ENCODE measurements around the gene NBPF1. TPM values are rescaled to one million over a fixed set of nuclear protein-coding genes. Genes with fewer than 3 reads are reported as not detected.
"Not testable (repeated sequence)": the region's sequence is repeated elsewhere in the genome, so short reads cannot be mapped to it uniquely, and the experiment has no call there.

The NBPF1 gene
- polyA plus RNA-seq, 1 experiment = 28.3 TPM

GRCh38 chr1:16609761-16610160 is 3.6 kb downstream of the NBPF1 start:
- H3K4me3 ChIP-seq (ENCODE audit: low read depth, low read length); POLR2A ChIA-PET; DNase-seq (ENCODE audit: low read depth); H3K27me3 ChIP-seq (ENCODE audit: control insufficient read depth, insufficient read depth, low read length): not testable (repeated sequence)
- CTCF ChIA-PET = interaction anchor here (1.0 to 3.3 kb wide), 8 partner anchors 8 to 94 kb away, joined by 3 to 37 read pairs (median 4); no protein-coding TSS in a partner anchor
- peaks cover 14% of the 10 kb centered on the region for H3K36me3 ChIP-seq (ENCODE audit: control insufficient read depth, insufficient read depth, low read length)

- H3K4me3 ChIP-seq (ENCODE audit: low read depth, low read length) = no peak overlapping the region
- no peak for TF ChIP-seq CTCF (IDR thresholded peaks at IDR 0.05; ENCODE audit: insufficient read depth, low read depth, low read length)
- ChIA-PET POLR2A (no interaction called here), CTCF (interaction anchor here (0.6 to 3.3 kb wide), 11 partner anchors 9 to 103 kb away, joined by 3 to 37 read pairs (median 4); no protein-coding TSS in a partner anchor)
- no peak for DNase-seq (ENCODE audit: low read depth)
- H3K36me3 ChIP-seq (ENCODE audit: control insufficient read depth, insufficient read depth, low read length) = peaks cover 14% of the 10 kb centered on the region
- no peaks in the 10 kb centered on the region for H3K27me3 ChIP-seq (ENCODE audit: control insufficient read depth, insufficient read depth, low read length)
Measured at GRCh38 chr1:16608838-16609560, 4.4 kb downstream of the NBPF1 start.

- H3K4me3 ChIP-seq (ENCODE audit: low read depth, low read length); DNase-seq (ENCODE audit: low read depth); H3K27me3 ChIP-seq (ENCODE audit: control insufficient read depth, insufficient read depth, low read length); POLR2A ChIA-PET: not testable (repeated sequence)
- CTCF ChIA-PET = interaction anchor here (1.2 to 3.3 kb wide), 7 partner anchors 10 to 96 kb away, joined by 3 to 37 read pairs (median 4); no protein-coding TSS in a partner anchor
- peaks cover 14% of the 10 kb centered on the region for H3K36me3 ChIP-seq (ENCODE audit: control insufficient read depth, insufficient read depth, low read length)
Measured at GRCh38 chr1:16607853-16608815, 5.2 kb downstream of the NBPF1 start.

- H3K27me3 ChIP-seq (ENCODE audit: control insufficient read depth, insufficient read depth, low read length) = no peaks in the 10 kb centered on the region
- H3K4me3 ChIP-seq (ENCODE audit: low read depth, low read length) = no peak overlapping the region
- no peak for TF ChIP-seq CTCF (IDR thresholded peaks at IDR 0.05; ENCODE audit: insufficient read depth, low read depth, low read length)
- DNase-seq (ENCODE audit: low read depth) = no peak
- H3K36me3 ChIP-seq (ENCODE audit: control insufficient read depth, insufficient read depth, low read length) = peaks cover 14% of the 10 kb centered on the region
- POLR2A ChIA-PET = no interaction called here
- CTCF ChIA-PET = interaction anchor here (1.4 to 3.3 kb wide), 2 partner anchors 13 to 18 kb away, joined by 8 to 37 read pairs; no protein-coding TSS in a partner anchor
Measured at GRCh38 chr1:16607433-16607851, 5.9 kb downstream of the NBPF1 start.

- CTCF ChIA-PET; DNase-seq (ENCODE audit: low read depth); H3K27me3 ChIP-seq (ENCODE audit: control insufficient read depth, insufficient read depth, low read length); POLR2A ChIA-PET; H3K4me3 ChIP-seq (ENCODE audit: low read depth, low read length): not testable (repeated sequence)
- peaks cover 14% of the 10 kb centered on the region for H3K36me3 ChIP-seq (ENCODE audit: control insufficient read depth, insufficient read depth, low read length)
Measured at GRCh38 chr1:16606666-16607432, 6.5 kb downstream of the NBPF1 start.

All from BJ (cell line).